Muscle layer of duodenum (tissue), 2 donors: Measurements from ENCODE around the gene NUMB.
"Not testable (repeated sequence)": the region's sequence is repeated elsewhere in the genome, so short reads cannot be mapped to it uniquely, and the experiment has no call there.

ENCODE experiments used
- H3K27ac ChIP-seq: one replicate; pipeline ENCODE4 v1.7.0; 2013; ENCODE audit warnings: mild to moderate bottlenecking, low read length
- H3K27me3 ChIP-seq: one replicate; pipeline ENCODE4 v1.7.0; 2013; ENCODE audit warnings: low read depth, mild to moderate bottlenecking, control low read depth, low read length
- H3K36me3 ChIP-seq, 2 donors: one replicate each; pipeline ENCODE4 v1.7.0; 2013; ENCODE audit warnings: low read length in 2 of 2, control low read depth in 1 of 2, mild to moderate bottlenecking in 1 of 2; ENCODE audit not compliant: insufficient read depth in 2 of 2, control insufficient read depth in 1 of 2
- H3K4me1 ChIP-seq, 2 donors: one replicate each; pipeline ENCODE4 v1.7.0; 2013; ENCODE audit warnings: low read length in 2 of 2, mild to moderate bottlenecking in 2 of 2, control low read depth in 1 of 2, moderate library complexity in 1 of 2; ENCODE audit not compliant: insufficient read depth in 2 of 2, control insufficient read depth in 1 of 2
- H3K4me3 ChIP-seq, 2 donors: one replicate each; pipeline ENCODE4 v1.7.0; 2013; ENCODE audit warnings: low read length in 2 of 2, low read depth in 1 of 2, mild to moderate bottlenecking in 1 of 2
- H3K9me3 ChIP-seq, 2 donors: one replicate each; pipeline ENCODE4 v1.7.0; 2013; ENCODE audit warnings: low read length in 2 of 2, control low read depth in 1 of 2, mild to moderate bottlenecking in 1 of 2; ENCODE audit not compliant: control insufficient read depth in 1 of 2
- donor health status: healthy.

The NUMB gene

DNA sequence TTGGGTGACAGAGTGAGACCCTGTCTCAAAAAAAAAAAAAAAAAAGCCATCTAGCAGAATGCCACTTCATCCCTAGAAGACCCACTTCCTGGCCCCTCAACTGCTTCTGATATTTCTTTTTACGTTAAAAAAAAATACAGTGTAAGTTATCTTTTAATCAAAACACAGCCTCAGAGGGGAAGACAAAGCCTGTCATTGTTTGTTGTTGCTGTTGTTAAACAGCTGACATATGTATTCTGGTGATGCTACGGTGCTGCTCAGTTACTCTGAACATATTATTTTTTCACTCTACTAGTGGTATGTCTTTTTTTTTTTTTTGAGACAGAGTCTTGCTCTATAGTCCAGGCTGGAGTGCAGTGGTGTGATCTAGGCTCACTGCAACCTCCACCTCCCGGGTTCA lies 145.7 kb downstream of the NUMB start:
- Histone ChIP-seq H3K4me1 (peaks cover 0 to 12% of the 10 kb centered on the region in 2 donors), H3K27ac (no peak overlapping the region), H3K27me3 (no peaks in the 10 kb centered on the region), H3K4me3 (no peak overlapping the region), H3K36me3 (peaks cover 0 to 3% of the 10 kb centered on the region in 2 donors), H3K9me3 (no peaks in the 10 kb centered on the region)

DNA sequence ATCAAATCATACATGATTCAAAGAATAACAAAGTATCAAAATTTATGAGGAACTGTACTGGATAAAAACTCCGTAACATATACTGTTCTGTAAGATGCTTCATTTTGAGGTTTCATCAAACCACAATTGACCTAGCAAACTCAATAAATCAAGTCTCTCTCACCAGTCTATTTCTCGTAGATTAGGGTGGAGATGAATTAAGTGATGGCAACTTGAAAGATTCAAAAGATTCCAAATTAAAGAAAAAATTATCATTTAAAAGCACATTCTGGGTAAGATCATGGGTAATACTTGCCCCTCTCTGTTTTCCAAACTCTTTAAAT lies 146.7 kb downstream of the NUMB start:
- peaks cover 0 to 3% of the 10 kb centered on the region in 2 donors for H3K36me3 ChIP-seq
- peaks cover 0 to 12% of the 10 kb centered on the region in 2 donors for H3K4me1 ChIP-seq
- H3K4me3 ChIP-seq = no peak overlapping the region
- no peaks in the 10 kb centered on the region for H3K9me3 ChIP-seq
- H3K27me3 ChIP-seq = no peaks in the 10 kb centered on the region
- H3K27ac ChIP-seq = no peak overlapping the region

- not testable (repeated sequence) for H3K27ac ChIP-seq, H3K4me3 ChIP-seq, H3K36me3 ChIP-seq, H3K27me3 ChIP-seq, H3K9me3 ChIP-seq
- peaks cover 0 to 12% of the 10 kb centered on the region in 2 donors for H3K4me1 ChIP-seq
These were observed 149.1 kb downstream of the NUMB start for GRCh38 chr14:73309207-73309606.

GRCh38 chr14:73307261-73307660 lies 151.1 kb downstream of the NUMB start:
- H3K36me3 ChIP-seq = no peaks in the 10 kb centered on the region
- H3K9me3 ChIP-seq = no peaks in the 10 kb centered on the region
- H3K27ac ChIP-seq = no peak overlapping the region
- H3K4me3 ChIP-seq = no peak overlapping the region
- H3K4me1 ChIP-seq = peaks cover 0 to 12% of the 10 kb centered on the region in 2 donors
- no peaks in the 10 kb centered on the region for H3K27me3 ChIP-seq

DNA sequence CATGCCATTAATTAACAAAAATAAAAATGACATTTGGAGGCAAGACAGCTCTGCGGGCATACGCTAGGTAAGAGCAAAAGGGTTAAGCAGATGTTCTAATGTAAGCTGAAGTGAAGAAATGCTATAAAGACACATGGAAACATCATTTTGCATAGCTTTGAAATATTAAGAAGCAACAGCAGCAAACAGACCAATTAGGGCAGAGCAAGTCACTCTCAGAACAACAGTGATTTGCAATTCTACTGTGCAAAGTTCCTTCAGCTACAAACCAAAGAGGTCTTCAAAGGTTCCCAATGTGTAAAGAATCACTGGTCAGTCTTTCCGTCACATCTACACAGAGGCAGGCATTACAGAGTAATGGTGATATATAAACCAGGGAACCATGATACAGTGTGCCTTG lies 152.8 kb downstream of the NUMB start:
- Histone ChIP-seq H3K27ac (no peak overlapping the region), H3K9me3 (no peaks in the 10 kb centered on the region), H3K4me3 (no peak overlapping the region), H3K4me1 (peaks cover 0 to 4% of the 10 kb centered on the region in 2 donors), H3K36me3 (peaks cover 0 to 4% of the 10 kb centered on the region in 2 donors), H3K27me3 (no peaks in the 10 kb centered on the region)

GRCh38 chr14:73295198-73295796 lies 163.0 kb downstream of the NUMB start:
- H3K36me3 ChIP-seq = peaks cover 10 to 13% of the 10 kb centered on the region in 2 donors
- H3K4me3 ChIP-seq = no peak overlapping the region
- no peak overlapping the region for H3K27ac ChIP-seq
- no peaks in the 10 kb centered on the region for H3K27me3 ChIP-seq
- no peaks in the 10 kb centered on the region for H3K9me3 ChIP-seq
- H3K4me1 ChIP-seq = no peaks in the 10 kb centered on the region

GRCh38 chr14:73293782-73294781 lies 164.3 kb downstream of the NUMB start:
- Histone ChIP-seq H3K4me1 (no peaks in the 10 kb centered on the region), H3K4me3 (no peak overlapping the region), H3K27ac (no peak overlapping the region), H3K27me3 (no peaks in the 10 kb centered on the region), H3K9me3 (no peaks in the 10 kb centered on the region), H3K36me3 (peaks cover 10 to 13% of the 10 kb centered on the region in 2 donors)

GRCh38 chr14:73290279-73290678 lies 168.1 kb downstream of the NUMB start:
- H3K4me3 ChIP-seq = no peak overlapping the region
- H3K27ac ChIP-seq = no peak overlapping the region
- H3K9me3 ChIP-seq = no peaks in the 10 kb centered on the region
- no peaks in the 10 kb centered on the region for H3K27me3 ChIP-seq
- H3K36me3 ChIP-seq = peaks cover 19 to 23% of the 10 kb centered on the region in 2 donors
- no peaks in the 10 kb centered on the region for H3K4me1 ChIP-seq

DNA sequence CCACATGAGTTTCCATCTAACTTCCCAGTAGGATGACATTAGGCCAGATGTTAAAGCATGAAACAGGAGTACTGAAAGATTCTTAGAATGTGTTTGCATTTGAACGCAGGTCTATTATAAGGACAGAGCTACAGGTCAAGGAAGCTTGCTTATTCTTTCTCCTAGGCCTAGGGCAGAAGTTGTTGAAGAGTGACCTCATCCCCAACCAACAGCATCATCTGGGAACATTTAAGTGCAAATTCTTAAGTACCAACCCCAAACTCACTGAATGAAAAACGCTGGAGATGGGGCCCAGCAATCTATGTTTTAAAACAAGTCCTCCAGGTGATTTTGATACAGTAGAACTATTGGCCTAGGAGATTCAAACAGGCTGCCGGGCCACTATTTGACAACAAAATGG lies 168.6 kb downstream of the NUMB start:
- Histone ChIP-seq H3K27ac (no peak overlapping the region), H3K4me1 (no peaks in the 10 kb centered on the region), H3K36me3 (peaks cover 24 to 28% of the 10 kb centered on the region in 2 donors), H3K9me3 (no peaks in the 10 kb centered on the region), H3K27me3 (no peaks in the 10 kb centered on the region), H3K4me3 (no peak overlapping the region)

GRCh38 chr14:73289308-73289707 lies 169.0 kb downstream of the NUMB start:
- peaks cover 26 to 30% of the 10 kb centered on the region in 2 donors for H3K36me3 ChIP-seq
- H3K27ac ChIP-seq = no peak overlapping the region
- H3K4me3 ChIP-seq = no peak overlapping the region
- H3K27me3 ChIP-seq = no peaks in the 10 kb centered on the region
- no peaks in the 10 kb centered on the region for H3K4me1 ChIP-seq
- no peaks in the 10 kb centered on the region for H3K9me3 ChIP-seq

DNA sequence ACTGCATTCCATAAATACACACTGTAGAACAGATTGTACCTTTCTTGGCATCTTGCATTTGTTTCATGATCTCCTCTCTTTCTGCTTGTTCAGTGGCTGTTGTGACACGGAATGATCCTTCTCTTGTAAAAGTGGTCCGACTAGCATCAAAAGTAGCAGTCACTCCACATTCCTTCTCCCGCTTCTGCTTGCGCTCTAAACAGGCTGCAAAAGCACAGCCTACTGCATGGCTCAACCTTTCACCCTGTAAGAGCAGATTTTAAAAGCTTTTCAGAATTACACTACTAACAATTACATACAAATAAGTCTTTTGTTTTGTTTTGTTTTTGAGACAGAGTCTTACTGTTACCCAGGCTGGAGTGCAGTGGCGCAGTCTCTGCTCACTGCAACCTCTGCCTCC lies 171.3 kb downstream of the NUMB start:
- H3K36me3 ChIP-seq = peaks cover 40 to 41% of the 10 kb centered on the region in 2 donors
- H3K9me3 ChIP-seq = no peaks in the 10 kb centered on the region
- no peak overlapping the region for H3K4me3 ChIP-seq
- H3K4me1 ChIP-seq = no peaks in the 10 kb centered on the region
- no peaks in the 10 kb centered on the region for H3K27me3 ChIP-seq
- no peak overlapping the region for H3K27ac ChIP-seq
